HG02759 (cell line): ENCODE data around the gene ATXN3L.
"Not testable (repeated sequence)": the region's sequence is repeated elsewhere in the genome, so short reads cannot be mapped to it uniquely, and the experiment has no call there.

Experiments
- ATAC-seq: cut with Tn5 transposase; IDR thresholded peaks from one replicate; pipeline ENCODE4 v1.9.1; 2021; ENCODE audit warnings: mild to moderate bottlenecking, moderate library complexity; ENCODE audit not compliant: unreplicated experiment

ATXN3L gene

DNA sequence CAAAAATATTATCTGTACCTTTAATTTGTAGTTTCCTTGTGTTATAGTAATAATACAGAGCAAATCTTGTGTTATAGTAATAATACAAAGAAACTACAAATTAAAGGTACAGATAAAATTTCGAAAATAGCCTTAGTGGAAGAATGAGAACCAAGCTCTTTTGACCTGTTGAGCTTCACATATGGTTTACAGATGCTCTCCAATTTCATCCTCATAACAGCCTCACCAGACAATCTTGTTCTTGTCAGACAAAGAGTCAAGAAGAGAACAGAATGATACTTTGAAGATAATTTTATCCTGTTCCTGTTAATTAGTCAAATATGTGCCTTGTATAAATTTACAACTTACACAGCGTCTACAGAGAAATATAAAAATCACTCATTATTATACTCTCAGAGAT, 12.8 kb downstream of the ATXN3L start:
- ATAC-seq, result no peak

DNA sequence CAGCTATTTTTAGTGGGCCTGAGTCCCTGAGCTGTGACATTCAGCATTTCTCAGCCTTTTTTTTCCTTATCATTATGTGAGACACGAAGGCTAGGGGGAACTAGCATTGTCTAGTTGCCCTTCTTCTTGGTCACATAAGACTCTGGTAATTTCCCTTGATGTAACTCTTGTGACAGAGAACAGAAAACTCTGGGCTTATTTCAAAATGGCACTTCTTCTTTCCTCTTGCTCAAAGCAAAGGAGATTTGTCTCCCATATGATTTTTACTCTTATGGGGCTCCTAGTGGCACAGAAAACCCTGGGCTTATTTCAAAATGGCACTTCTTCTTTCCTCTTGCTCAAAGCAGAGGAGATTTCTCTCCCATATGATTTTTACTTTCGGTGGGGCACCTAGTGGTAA, 14.7 kb downstream of the ATXN3L start:
- ATAC-seq, result no peak

DNA sequence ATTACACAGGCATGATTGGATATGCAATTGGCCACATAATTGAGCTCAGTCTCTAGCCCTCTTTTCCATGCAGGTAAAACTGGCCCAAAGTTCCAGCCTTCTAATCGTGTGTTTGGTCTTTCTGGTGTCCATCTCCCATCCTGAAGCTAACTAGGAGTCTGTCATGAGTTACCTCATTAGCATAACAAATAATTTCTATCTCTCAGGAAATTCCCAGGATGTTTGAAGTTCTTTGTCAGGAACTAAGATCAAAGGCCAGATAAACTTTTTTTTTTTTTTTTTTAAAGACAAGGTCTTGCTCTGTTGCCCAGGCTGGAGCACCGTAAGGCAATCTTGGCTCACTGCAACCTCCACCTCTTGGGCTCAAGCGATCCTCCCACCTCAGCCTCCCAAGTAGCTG, 15.8 kb downstream of the ATXN3L start:
- ATAC-seq, result no peak

DNA sequence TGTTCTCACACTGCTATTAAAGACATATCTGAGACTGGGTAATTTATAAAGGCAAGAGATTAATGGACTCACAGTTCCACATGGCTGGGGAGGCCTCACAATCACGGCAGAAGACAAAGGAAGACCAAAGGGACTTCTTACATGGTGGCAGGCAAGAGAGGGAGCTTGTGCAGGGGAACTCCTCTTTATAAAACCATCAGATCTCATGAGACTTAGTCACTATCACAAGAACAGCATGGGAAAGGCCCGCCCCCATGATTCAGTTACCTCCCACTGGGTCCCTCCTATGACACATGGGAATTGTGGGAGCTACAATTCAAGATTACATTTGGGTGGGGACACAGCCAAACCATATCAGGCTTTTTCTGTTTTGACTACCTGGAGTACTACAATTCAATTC, 16.6 kb downstream of the ATXN3L start:
- not testable (repeated sequence) for ATAC-seq

DNA sequence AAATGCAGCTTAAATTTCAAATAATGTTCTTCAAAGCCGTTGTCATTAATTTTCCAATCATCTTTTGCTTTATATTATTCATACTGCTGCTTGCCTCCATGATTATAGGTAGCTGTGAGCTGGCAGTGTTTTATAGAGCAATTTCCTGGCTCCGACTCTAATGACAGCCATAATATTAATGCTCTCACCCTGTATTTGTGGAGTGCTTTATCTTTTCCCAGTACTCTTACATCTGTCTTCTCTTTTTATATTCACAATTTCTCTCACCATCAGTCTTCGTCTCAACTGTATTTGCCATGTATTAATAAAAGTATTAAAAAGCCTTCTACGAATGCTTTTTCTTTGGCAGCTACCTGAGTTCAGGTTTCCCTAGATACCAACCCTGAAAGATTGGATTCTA, 21.0 kb downstream of the ATXN3L start:
- no peak for ATAC-seq

DNA sequence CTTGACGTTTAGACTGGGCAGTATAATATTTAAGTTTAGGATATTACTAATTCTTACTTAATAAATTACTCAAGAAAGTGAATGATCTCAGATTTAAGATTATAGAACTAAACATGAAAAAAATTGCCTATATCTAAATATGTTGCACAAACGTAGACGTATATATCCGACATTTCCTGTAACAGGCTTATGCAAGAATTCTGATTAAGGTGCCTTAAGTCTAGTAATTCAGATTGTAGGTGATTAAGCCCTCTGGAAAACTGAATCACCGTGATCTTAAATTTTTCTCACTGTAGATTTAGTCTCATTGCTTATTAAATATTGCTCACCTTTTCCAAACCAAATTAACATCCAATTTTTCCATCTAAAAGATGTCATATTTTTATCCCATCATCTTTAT, 24.0 kb downstream of the ATXN3L start:
- ATAC-seq, result no peak

DNA sequence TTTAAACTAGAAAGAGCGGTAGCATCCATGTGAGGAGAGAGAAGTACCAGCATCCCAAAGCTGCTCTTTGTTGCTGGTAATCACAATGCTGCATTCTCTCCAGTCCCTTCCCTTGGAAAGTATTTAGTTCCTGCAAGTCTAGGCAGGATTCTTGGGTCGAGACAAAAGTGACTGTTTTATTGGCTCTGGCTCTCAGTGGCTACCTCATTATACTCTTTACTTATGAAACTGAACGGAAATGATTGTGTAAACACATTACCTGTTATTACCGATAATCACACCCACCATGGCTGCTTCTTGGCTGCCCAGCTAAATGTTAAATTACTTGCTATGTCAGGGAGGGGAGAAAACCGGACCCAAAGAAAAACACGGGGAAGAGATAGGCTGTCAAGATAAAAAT, 26.2 kb downstream of the ATXN3L start:
- ATAC-seq, result no peak

DNA sequence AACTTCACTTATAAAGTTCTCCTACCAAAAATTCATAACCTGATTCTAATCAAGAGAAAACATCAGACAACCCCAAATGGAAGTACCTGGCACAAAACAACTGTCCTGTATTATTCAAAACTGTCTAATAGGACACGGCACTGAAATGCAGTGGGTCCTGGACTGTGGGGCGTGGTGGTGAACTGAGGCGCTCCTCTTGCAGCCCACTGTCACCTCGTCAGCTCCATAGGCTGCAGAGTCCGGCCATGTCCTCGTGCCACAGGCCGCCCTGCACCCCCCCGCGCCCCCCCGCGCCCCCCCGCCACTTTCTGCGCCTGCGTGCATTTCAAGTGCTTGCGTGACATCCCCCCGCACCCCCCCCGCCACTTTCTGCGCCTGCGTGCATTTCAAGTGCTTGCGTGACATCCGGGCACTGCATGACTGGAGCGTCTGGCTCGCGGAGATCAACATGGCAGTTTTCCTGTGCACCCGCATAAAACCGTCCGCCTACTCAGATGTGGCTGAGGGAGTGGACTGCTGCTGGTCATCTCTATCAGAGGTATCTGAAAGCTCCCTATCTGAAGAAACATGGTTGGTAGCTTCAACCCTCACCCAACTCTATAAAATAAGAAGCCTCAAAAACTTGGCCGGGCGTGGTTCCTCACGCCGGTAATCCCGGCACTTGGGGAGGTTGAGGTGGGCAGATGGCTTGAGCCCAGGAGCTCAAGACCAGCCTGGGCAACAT, 28.8 kb downstream of the ATXN3L start:
- no peak for ATAC-seq

DNA sequence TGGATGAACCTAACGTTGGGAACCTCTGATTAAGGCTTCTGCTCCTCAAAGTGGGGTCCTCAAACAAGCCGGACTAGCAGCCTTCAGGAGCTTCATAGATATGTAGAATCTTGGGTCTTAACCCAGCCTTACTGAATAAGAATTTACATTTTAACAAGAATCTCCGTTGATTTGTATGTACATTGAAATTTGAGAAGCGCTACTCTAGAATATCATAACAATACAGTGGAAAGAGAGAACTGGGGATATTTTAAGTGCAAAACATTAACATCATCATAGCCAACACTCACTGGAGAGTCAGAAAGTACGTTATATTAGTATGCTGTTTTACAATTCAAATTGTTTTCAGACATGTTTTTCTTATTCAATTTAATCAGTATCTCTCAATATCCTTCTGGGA, 31.2 kb downstream of the ATXN3L start:
- no peak for ATAC-seq

DNA sequence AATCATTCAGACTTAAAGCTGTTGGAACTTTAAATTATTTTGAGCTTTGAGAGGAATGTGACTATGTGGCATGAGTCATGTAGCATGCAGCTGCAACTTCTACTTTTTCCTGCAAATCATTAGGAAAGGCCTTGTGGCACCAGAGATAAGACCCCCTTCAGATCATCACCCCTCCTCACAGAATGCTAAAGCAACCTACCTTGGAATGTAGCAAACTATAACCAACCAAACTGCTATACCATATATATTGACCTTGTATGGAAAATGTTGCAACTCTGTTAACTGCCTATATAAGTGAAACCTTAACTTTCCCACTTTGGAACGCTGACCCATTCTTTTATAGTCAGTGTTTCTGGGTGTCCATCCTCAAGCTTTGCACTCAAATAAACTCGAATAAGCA, 32.0 kb downstream of the ATXN3L start:
- ATAC-seq, result no peak

GRCh38 chrX:13285693-13286092, 34.2 kb downstream of the ATXN3L start:
- no peak for ATAC-seq

GRCh38 chrX:13285229-13285628, 34.6 kb downstream of the ATXN3L start:
- no peak for ATAC-seq

- ATAC-seq, result no peak
Observed at GRCh38 chrX:13284570-13284969, 35.3 kb downstream of the ATXN3L start.

DNA sequence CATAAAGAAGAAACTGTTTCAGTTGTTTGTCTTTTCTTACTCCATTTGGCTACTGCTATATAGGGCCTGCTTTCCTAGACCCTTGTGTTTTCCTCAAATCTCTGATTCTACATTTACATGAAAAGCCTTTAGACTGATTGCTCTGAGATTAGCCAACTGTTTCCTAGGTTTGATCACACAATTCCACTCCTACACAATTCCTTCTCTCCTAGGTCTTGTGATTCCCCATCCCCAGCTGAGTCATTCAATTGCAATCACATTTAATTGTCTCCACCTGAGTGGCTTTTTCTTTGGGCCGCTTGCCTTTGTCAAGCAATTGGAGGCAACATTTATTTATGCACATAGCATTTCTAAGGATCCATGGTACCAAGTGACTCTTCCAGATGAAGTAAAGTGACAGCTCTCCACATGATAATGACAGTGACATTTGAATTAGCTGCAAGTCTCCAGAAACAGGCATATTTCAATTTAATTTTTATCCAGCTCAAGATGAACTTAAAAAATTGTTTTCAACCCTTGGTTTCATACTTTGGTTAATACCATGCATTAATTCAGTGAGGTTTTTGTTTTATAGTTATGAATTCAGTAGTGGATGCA, 35.8 kb downstream of the ATXN3L start:
- ATAC-seq, result no peak

- no peak for ATAC-seq
Observed at GRCh38 chrX:13283512-13283911, 36.3 kb downstream of the ATXN3L start.

DNA sequence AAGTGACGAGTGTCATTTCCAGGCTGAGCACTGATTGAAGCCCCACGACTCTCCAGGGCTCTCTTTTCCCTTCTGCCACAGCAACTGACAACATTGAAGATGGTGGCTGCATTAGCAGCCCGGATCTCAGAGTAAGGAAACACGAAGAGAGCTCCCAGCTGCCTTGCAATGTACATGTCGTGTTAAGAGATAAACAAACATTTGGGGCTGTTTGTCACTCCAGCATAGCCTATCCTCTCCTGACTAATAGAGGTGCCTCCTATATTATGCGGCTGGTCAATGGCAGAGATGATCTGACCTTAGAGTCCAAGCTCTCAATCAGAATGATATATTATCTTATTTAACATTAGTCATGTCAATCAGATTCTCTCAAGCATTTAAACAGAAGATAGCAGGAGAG, 38.6 kb downstream of the ATXN3L start:
- no peak for ATAC-seq

- ATAC-seq, result no peak
Observed at GRCh38 chrX:13279279-13280018, 40.4 kb downstream of the ATXN3L start.

- no peak for ATAC-seq
Observed at GRCh38 chrX:13277539-13277938, 42.3 kb downstream of the ATXN3L start.

- no peak for ATAC-seq
Observed at GRCh38 chrX:13276991-13277390, 42.9 kb downstream of the ATXN3L start.

DNA sequence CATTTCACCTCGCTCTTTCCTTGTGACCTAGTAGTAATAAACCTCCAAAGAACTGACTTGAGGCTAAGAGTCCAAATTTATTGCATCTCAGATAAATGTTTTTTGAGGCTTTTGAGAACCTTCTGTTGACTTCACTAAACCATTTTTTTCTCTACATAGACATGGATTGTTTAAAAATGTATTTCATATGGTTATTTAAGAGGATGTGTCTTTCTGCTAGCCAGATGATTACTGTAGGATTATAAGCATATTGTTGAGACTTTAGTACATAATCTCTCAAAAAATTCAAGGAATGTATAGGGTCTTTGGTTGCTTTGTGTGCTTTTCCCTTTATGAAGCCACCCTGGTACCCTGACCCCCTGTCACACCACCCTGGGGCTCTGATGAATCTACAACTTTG, 44.8 kb downstream of the ATXN3L start:
- no peak for ATAC-seq

DNA sequence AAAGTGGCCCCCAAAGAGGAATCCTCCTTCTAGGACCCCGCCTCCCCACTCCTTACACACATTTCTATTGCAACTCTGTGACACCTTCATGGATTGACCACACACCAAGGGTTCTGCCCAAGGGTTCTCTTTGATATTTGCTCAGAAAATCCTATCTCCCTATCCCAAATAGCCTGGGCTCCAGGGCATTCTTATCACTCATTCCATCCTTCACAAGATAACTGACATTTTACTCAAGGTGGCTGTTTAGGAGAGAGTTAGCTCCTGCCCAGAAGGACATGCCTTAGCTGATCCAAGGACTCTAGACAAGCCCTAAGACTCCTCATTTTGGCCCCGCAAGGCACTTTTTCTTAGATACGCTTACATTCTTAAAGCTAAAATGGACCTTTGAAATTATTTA, 47.4 kb downstream of the ATXN3L start:
- ATAC-seq, result no peak

DNA sequence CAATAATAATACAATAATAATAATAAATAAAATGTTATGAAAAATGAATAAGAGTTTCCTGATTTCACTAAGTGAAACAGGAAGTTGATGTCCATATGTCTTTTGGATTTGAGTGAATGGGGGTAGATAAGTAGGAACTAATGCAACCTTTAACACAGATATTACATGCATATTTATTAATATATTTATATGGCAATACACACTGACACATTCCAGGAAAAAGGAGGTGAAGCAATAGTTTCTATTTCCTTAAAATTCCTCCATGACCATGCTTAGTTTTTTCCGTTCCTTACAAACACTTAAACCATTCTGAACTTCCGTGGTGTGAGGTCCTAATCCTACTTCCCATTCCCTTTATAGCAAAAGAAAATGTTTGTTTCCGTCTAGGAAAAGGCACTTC, 48.3 kb downstream of the ATXN3L start:
- no peak for ATAC-seq
